Measurements from ENCODE around the gene GRM7. TPM values are rescaled to one million over a fixed set of nuclear protein-coding genes. Genes with fewer than 3 reads are reported as not detected.

GRM7 gene
- total and polyA plus RNA-seq, 9 of the 15 experiments (the other 6 are each of a cell fraction or from before 2014, with no cell fraction given): not detected

- Histone ChIP-seq H4K20me1 (replicated peaks; ENCODE audit: control insufficient read depth, insufficient read depth, low read length) (no peaks in the 10 kb centered on the region), H3K4me1 (replicated peaks in 1 of 2; ENCODE audit: control insufficient read depth in 2 of 2, insufficient read depth in 2 of 2, low read length in 2 of 2) (no peaks in the 10 kb centered on the region), H3K9ac (ENCODE audit: insufficient read depth in 1 of 2, low read depth in 2 of 2, low read length in 2 of 2) (no peak overlapping the region), H3K79me2 (ENCODE audit: control insufficient read depth, insufficient read depth, low read length) (no peaks in the 10 kb centered on the region), H3K4me3 (no peak overlapping the region), H3K9me3 (replicated peaks; ENCODE audit: control insufficient read depth, insufficient read depth, low read depth, low read length) (no peaks in the 10 kb centered on the region; the same call in 1 of the 2 replicates), H3K9me1 (ENCODE audit: control insufficient read depth, insufficient read depth, low read length) (no peaks in the 10 kb centered on the region), H3K27me3 (ENCODE audit: control insufficient read depth in 2 of 2, insufficient read depth in 2 of 2, low read length in 2 of 2) (no peaks in the 10 kb centered on the region), H3K27ac (ENCODE audit: extremely low read depth, low read depth, low read length) (no peak overlapping the region), H2AFZ (ENCODE audit: low read depth, low read length) (no peak overlapping the region), H3K36me3 (ENCODE audit: control insufficient read depth, insufficient read depth, low read length) (no peaks in the 10 kb centered on the region), H3K4me2 (ENCODE audit: insufficient read depth, low read length) (no peak overlapping the region)
- FAIRE-seq (no peak), ATAC-seq (no peak), DNase-seq (ENCODE audit: extremely low read depth in 1 of 4, low spot score in 3 of 4) (no peak)
- CTCF ChIA-PET (ENCODE audit: low intra/inter-chr PET ratio): no interaction called here
- intact Hi-C loops (cut with micrococcal nuclease) (no loop called here), in situ Hi-C loops (cut with MboI) (no loop called here)
- no peak for TF ChIP-seq EGR1 (conservative IDR thresholded peaks at IDR 0.05)
- TF ChIP-seq GTF2E2 (tag; IDR thresholded peaks at IDR 0.05): no peak
- no peak for TF ChIP-seq RBM14 (IDR thresholded peaks at IDR 0.05; ENCODE audit: borderline replicate concordance, insufficient read depth, low read depth, low read length)
- no peak for TF ChIP-seq ZNF785 (CRISPR knock-in tag; IDR thresholded peaks at IDR 0.05)
- TF ChIP-seq ZNF707 (CRISPR knock-in tag; conservative IDR thresholded peaks at IDR 0.05): no peak
- TF ChIP-seq, protein P1, sequence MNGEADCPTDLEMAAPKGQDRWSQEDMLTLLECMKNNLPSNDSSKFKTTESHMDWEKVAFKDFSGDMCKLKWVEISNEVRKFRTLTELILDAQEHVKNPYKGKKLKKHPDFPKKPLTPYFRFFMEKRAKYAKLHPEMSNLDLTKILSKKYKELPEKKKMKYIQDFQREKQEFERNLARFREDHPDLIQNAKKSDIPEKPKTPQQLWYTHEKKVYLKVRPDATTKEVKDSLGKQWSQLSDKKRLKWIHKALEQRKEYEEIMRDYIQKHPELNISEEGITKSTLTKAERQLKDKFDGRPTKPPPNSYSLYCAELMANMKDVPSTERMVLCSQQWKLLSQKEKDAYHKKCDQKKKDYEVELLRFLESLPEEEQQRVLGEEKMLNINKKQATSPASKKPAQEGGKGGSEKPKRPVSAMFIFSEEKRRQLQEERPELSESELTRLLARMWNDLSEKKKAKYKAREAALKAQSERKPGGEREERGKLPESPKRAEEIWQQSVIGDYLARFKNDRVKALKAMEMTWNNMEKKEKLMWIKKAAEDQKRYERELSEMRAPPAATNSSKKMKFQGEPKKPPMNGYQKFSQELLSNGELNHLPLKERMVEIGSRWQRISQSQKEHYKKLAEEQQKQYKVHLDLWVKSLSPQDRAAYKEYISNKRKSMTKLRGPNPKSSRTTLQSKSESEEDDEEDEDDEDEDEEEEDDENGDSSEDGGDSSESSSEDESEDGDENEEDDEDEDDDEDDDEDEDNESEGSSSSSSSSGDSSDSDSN (IDR thresholded peaks at IDR 0.05; ENCODE audit: borderline replicate concordance in 1 of 2, low read depth in 2 of 2, low read length in 2 of 2): no peak
- no peak for TF ChIP-seq SNRNP70 (optimal IDR thresholded peaks at IDR 0.05; ENCODE audit: low read depth, low read length)
- WGBS (ENCODE audit: insufficient coverage, low coverage, missing lambda C conversion rate): 4% methylated on average over 2 of the region's 2 CpGs
- POLR2A ChIA-PET: no interaction called here
- no TSS peak for BruUV-seq (replicated peaks)
Measured at GRCh38 chr3:7607676-7608075, 746.8 kb downstream of the GRM7 start.

Measured in K562 (cell line).